Fibroblast of skin of right quadriceps (primary cell): ENCODE results near the gene CD37.
"Not testable (repeated sequence)": the region's sequence is repeated elsewhere in the genome, so short reads cannot be mapped to it uniquely, and the experiment has no call there.

Experiments used
- DNase-seq: peaks from one replicate; pipeline ENCODE4 v3.0.0-alpha.2; 2013

CD37 gene

GRCh38 chr19:49331187-49331586 is 4.0 kb upstream of the CD37 start:
- not testable (repeated sequence) for DNase-seq

DNA sequence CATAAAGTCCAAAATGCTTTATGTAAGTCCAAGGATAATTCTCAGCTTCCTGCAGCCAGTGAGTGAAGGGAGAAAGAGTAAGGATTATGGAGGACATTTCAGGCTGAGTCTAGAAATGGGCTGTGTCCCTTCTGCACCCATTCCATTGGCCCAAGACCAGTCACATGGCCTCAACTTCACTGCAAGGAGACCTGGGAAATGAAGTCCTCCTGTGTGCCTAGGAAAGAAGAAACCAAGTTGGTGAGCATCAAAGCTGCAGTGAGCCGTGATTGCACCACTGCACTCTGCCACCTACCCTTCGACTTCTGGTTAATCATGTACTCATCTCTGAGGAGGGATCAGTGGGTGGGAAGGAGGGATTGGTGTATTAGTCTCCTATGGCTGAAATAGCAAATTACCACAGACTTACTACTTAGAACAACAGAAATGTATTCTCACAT is 3.6 kb upstream of the CD37 start:
- DNase-seq = peak; percentile 43

GRCh38 chr19:49332691-49333417 is 2.4 kb upstream of the CD37 start:
- DNase-seq = not testable (repeated sequence)

DNA sequence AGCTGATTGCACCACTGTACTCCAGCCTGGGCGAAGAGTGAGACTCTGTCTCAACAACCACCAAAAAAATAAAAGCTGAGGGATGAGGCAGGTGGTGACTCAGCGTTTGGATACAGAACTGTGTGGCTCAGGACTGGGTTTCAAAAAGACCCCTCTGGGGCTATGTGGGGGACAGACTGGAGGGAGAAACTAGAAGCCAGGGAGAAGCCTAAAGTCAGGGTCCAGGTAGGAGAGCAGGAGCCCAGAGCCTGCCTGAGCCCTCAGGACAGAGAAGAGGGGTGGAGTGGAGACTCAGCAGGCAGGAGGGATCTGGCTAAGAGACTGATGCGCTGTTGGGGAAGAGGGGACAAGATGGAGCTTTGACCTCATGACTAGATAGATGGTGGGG is 1.8 kb upstream of the CD37 start:
- DNase-seq = peak; percentile 19

DNA sequence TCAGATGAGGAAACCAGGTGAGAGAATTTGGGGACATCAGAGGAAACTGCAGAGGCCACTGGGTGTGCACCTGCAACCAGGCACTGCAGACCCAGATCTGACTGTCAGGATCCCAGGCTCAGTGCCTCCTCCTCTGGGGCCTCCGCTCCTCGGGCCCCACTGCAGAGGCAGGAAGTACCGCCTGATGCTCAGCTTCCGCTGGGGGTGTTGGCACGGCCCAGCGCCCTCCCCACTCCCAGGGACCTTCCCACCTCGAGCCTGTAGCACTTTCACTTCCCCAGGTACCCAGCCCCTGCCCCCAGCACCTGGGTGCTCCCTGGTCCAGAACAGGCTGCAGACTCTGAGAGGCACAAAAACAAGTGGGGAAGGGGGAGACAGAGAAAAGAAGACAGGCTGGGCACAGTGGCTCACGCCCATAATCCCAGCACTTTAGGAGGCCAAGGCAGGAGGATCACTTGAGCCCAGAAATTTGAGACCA is 1.4 kb upstream of the CD37 start:
- no peak for DNase-seq

- DNase-seq = no peak
Observed at GRCh38 chr19:49335784-49336481, 727 bp downstream of the CD37 start.

DNA sequence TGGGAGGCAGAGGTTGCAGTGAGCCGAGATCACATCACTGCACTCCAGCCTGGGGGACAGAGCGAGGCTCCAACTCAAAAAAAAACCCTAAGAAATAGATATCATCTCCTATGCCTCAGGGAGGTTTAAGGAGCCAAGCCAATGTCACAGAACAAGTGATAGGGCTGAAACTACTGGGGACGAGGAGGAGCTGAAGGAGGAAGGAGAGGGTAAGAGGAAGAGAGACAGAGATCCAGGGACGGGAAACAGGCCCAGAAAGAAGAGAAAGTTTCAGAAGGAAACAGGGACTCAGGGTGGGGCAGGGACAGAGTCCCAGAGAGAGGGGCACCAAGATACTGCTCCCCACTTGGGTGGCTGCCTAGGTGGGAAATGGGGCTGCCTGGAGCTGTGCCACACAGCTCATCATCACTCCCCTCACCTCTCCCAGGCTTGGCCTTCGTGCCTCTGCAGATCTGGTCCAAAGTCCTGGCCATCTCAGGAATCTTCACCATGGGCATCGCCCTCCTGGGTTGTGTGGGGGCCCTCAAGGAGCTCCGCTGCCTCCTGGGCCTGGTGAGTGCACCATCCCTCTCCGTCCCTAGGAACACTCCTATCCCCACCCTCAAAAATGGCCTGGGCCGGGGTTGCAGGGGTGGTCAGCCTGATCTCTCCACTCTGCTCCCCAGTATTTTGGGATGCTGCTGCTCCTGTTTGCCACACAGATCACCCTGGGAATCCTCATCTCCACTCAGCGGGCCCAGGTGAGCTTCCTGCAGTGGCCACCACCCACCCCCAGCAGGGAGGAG is 1.5 kb downstream of the CD37 start:
- DNase-seq = no peak

- DNase-seq = no peak
Observed at GRCh38 chr19:49337267-49338022, 2.2 kb downstream of the CD37 start.

GRCh38 chr19:49338023-49338677 is 2.9 kb downstream of the CD37 start:
- DNase-seq = no peak

- DNase-seq = peak; percentile 32
Observed at GRCh38 chr19:49338691-49339300, 3.6 kb downstream of the CD37 start.

DNA sequence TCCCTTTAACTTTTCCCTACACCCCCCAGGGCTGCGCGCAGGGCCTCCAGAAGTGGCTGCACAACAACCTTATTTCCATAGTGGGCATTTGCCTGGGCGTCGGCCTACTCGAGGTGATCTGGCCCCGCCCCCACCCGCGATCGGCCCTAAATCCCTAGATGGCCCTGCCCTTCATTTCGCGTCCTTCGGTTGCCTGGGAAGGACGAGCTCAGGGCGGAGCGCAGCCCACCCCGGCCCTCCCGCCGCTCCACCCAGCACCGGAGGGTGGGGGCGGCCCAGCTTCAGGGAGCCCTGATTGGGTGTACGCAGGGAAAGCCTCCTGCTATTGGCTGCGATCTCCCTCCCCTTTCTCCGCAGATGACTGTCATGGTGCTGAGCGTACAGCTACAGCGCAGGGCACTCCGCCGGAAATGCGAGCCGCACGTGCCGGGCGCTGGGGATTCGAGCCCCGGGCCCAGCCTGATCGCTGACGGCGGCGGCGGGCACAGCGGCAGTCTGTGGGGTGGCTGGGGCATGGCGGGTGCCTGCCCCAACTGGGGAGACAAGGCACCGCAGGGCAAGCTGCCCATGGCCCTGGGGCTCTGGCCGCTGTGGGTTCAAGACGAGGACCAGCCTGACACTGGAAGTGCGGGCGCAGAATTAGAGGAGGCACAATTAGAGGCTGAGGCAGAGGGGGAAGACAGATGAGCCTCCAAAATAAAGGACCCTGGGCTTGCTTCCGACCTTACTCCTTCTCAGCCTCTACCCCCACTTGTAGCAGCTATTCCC is 4.3 kb downstream of the CD37 start:
- peak; percentile 87 for DNase-seq

- DNase-seq = peak; percentile 15
Observed at GRCh38 chr19:49340069-49340864, 5.1 kb downstream of the CD37 start.

- no peak for DNase-seq
Observed at GRCh38 chr19:49340865-49341718, 5.9 kb downstream of the CD37 start.

- no peak for DNase-seq
Observed at GRCh38 chr19:49342291-49342721, 7.1 kb downstream of the CD37 start.

DNA sequence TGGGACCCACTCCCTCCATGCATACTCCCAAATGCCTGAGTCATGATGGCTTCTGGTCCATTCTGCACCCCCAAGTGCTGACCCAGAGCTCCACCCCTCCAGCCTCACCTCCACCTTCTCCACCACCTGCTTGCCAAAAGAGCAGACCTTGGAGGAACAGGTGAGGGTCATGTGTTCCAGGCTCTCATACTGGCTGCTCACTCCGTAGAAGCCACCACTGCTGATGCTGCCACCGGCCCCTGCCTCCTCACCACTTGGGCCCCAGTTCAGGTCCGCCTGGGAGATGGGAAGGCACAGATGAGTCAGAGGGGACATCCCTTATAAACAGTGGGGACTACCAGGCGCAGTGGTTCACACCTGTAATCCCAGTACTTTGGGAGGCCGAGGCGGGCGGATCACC is 7.9 kb downstream of the CD37 start:
- no peak for DNase-seq

- DNase-seq = no peak
Observed at GRCh38 chr19:49344505-49345423, 9.6 kb downstream of the CD37 start.

- no peak for DNase-seq
Observed at GRCh38 chr19:49347191-49347590, 12.0 kb downstream of the CD37 start.

- peak; percentile 72 for DNase-seq
Observed at GRCh38 chr19:49347835-49348234, 12.6 kb downstream of the CD37 start.
